Neutrophil (primary cell): ENCODE data around the gene AMIGO1.

ENCODE experiments used
- H3K27ac ChIP-seq: fragments of 200-600 bp; sonication (generic); 2 replicates; pipeline ENCODE4 v1.5.1; 2016; ENCODE audit warnings: mild to moderate bottlenecking, moderate library complexity
- H3K27me3 ChIP-seq: fragments of 200-600 bp; sonication (generic); 2 replicates; pipeline ENCODE4 v1.6.0; 2016; ENCODE audit warnings: mild to moderate bottlenecking
- H3K36me3 ChIP-seq: fragments of 200-600 bp; sonication (generic); 2 replicates; pipeline ENCODE4 v1.5.1; 2017
- H3K4me1 ChIP-seq, 2 experiments: fragments of 200-600 bp in 1 of 2; sonication (generic) in 1 of 2; 1 replicate in 1 of 2; 2 replicates in 1 of 2; pipeline versions ENCODE4 v1.5.1 to v1.6.1; 2013 to 2016; ENCODE audit warnings: low read depth in 1 of 2, low read length in 1 of 2, mild to moderate bottlenecking in 1 of 2, moderate library complexity in 1 of 2; ENCODE audit not compliant: control insufficient read depth in 1 of 2, insufficient read depth in 1 of 2
- H3K4me3 ChIP-seq, 2 experiments: fragments of 200-600 bp in 1 of 2; sonication (generic) in 1 of 2; 1 replicate in 1 of 2; 2 replicates in 1 of 2; pipeline ENCODE4 v1.5.1; 2013 to 2016; ENCODE audit warnings: low read depth in 1 of 2, low read length in 1 of 2, mild to moderate bottlenecking in 1 of 2, moderate library complexity in 1 of 2
- H3K9me3 ChIP-seq: fragments of 200-600 bp; sonication (generic); 2 replicates; pipeline ENCODE4 v1.5.1; 2016
- CTCF ChIP-seq: fragments of 200-600 bp; sonication (generic); IDR thresholded peaks from 2 replicates; pipeline ENCODE4 v1.5.1; 2016; ENCODE audit warnings: antibody characterized with exemption

The AMIGO1 gene

GRCh38 chr1:109547463-109548320, 38.2 kb upstream of the AMIGO1 start:
- Histone ChIP-seq H3K4me1 (peaks cover 54 to 55% of the 10 kb centered on the region in 2 experiments), H3K4me3 (peak overlapping the region; percentile 92 to 95), H3K9me3 (no peaks in the 10 kb centered on the region), H3K27ac (peak overlapping the region; percentile 97), H3K27me3 (no peaks in the 10 kb centered on the region), H3K36me3 (no peaks in the 10 kb centered on the region)
- TF ChIP-seq CTCF = no peak

GRCh38 chr1:109546311-109547109, 37.0 kb upstream of the AMIGO1 start:
- H3K9me3 ChIP-seq = no peaks in the 10 kb centered on the region
- peak; percentile 94 for TF ChIP-seq CTCF
- peaks cover 42 to 44% of the 10 kb centered on the region in 2 experiments for H3K4me1 ChIP-seq
- peak overlapping the region; percentile 92 to 95 for H3K4me3 ChIP-seq
- H3K36me3 ChIP-seq = no peaks in the 10 kb centered on the region
- no peaks in the 10 kb centered on the region for H3K27me3 ChIP-seq
- peak overlapping the region; percentile 97 for H3K27ac ChIP-seq

- Histone ChIP-seq H3K9me3 (no peaks in the 10 kb centered on the region), H3K27me3 (no peaks in the 10 kb centered on the region), H3K4me3 (no peak overlapping the region), H3K27ac (no peak overlapping the region), H3K4me1 (peaks cover 19 to 21% of the 10 kb centered on the region in 2 experiments), H3K36me3 (no peaks in the 10 kb centered on the region)
- no peak for TF ChIP-seq CTCF
Observed at GRCh38 chr1:109543988-109544735, 34.6 kb upstream of the AMIGO1 start.

GRCh38 chr1:109543283-109543987, 33.9 kb upstream of the AMIGO1 start:
- Histone ChIP-seq H3K27ac (no peak overlapping the region), H3K27me3 (no peaks in the 10 kb centered on the region), H3K9me3 (no peaks in the 10 kb centered on the region), H3K4me1 (peaks cover 18 to 19% of the 10 kb centered on the region in 2 experiments), H3K36me3 (no peaks in the 10 kb centered on the region), H3K4me3 (no peak overlapping the region)
- TF ChIP-seq CTCF = no peak

- Histone ChIP-seq H3K4me3 (no peak overlapping the region), H3K36me3 (no peaks in the 10 kb centered on the region), H3K27ac (no peak overlapping the region), H3K9me3 (no peaks in the 10 kb centered on the region), H3K27me3 (no peaks in the 10 kb centered on the region), H3K4me1 (peaks cover 13 to 16% of the 10 kb centered on the region in 2 experiments)
- TF ChIP-seq CTCF = no peak
Observed at GRCh38 chr1:109542657-109543056, 33.1 kb upstream of the AMIGO1 start.
